ENCODE data around the gene MAP2K1.

GRCh38 chr15:66408254-66408653, 21.5 kb downstream of the MAP2K1 start:
- TF ChIP-seq CTCF (IDR thresholded peaks at IDR 0.05): no peak
- no peak for TF ChIP-seq POLR2AphosphoS5 (IDR thresholded peaks at IDR 0.05)
- TF ChIP-seq POLR2A (IDR thresholded peaks at IDR 0.05; ENCODE audit: low read depth): no peak
- no peak for TF ChIP-seq EP300 (IDR thresholded peaks at IDR 0.05)
